Adipose tissue (tissue), 3 donors: ENCODE results near the gene MRPL49. TPM values are rescaled to one million over a fixed set of nuclear protein-coding genes. Genes with fewer than 3 reads are reported as not detected.

Experiments
- H3K27ac ChIP-seq: one replicate; pipeline ENCODE4 v1.5.1; 2013; ENCODE audit warnings: low read depth, low read length
- WGBS, 3 donors: extraction: QIAGEN DNeasy Blood & Tissue Kit; methylation state at CpG; one replicate each; pipeline ENCODE4 v1.1.7; 2013; 5-methylcytosine and 5-hydroxymethylcytosine counted together
- polyA plus RNA-seq, 3 donors: library from polyadenylated mRNA; stranded (reverse); fragments of 200-250 nt; gene quantifications; one replicate each; pipeline ENCODE4 v1.2.3, GENCODE V29; 2013
- donor health status: healthy with polysubstance abuse.
- donor health status: Bipolar disorder and iron deficiency.
- donor health status: healthy.

The MRPL49 gene
- polyA plus RNA-seq, 3 donors, result 22.3 to 32.5 (median 30.9) TPM

- 75 to 81% (median 80%) methylated on average over 6 of the region's 6 CpGs for WGBS, 3 donors
These were observed 21.3 kb upstream of the MRPL49 start for GRCh38 chr11:65100674-65101350.

DNA sequence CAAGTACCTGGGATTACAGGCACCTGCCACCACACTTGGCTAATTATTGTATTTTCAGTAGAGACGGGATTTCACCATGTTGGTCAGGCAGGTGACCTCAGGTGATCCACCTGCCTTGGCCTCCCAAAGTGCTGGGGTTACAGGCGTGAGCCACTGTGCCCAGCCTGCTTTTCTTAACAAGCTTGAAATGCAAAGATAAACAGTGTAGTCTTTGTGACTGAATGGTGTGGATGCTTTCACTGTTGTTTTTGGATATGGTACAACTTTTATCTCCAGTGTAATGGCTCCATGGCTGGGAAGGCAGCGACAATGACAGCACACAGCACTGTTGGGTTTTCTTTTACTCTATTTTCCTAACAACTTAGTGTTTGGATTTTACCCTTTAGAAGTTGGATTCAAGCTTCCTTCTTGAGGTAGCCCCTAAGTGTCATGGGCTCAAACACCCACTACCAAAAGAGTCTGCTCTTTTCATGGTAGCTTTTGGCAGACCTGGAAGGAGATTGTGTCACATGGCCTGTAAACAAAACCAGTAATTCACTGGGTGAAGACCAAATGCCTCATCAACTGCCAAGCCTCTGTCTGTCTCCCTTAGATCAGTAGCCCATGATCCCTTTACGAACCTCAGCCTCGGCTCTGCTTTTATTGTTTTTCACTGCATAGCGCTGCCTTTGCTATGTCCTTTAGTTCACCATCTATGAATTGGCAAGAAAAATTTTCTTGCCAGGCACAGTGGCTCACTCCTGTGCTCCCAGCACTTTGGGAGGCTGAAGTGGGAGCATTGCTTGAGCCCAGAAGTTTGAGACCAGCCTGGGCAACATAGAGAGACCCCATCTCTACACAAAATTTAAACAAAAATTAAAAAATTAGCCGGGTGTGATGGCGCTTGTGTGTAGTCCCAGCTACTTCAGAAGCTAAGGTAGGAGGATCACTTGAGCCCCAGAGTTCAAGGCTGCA, 19.7 kb upstream of the MRPL49 start:
- 64 to 87% (median 85%) methylated on average over 8 of the region's 8 CpGs for WGBS, 3 donors
- H3K27ac ChIP-seq, result no peak overlapping the region

More at GRCh38 chr11:65100674-65101350, 21.3 kb upstream of the MRPL49 start:
- no peak overlapping the region for H3K27ac ChIP-seq

GRCh38 chr11:65103476-65103875, 18.6 kb upstream of the MRPL49 start:
- no peak overlapping the region for H3K27ac ChIP-seq

DNA sequence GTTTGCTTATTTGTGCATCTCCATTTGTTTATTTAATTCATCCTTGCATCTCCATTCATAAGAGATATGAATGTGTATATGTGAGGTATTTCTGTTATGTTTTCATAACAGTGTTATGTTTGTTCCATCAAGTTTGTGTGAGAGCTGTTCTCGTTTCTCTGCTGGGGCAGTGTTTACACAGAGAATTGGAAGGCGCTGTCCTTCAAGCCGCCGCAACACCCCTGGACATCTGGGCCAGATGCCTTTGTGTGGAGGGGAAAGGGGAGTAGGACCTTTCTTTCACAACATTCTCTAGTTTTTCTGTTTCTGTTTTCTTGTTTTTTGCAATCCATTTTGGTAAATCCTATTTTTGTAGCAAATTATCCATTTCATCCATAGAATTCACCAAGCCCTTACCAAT, 17.5 kb upstream of the MRPL49 start:
- no peak overlapping the region for H3K27ac ChIP-seq
- 32 to 80% (median 72%) methylated on average over 4 of the region's 4 CpGs for WGBS, 3 donors

GRCh38 chr11:65107078-65107477, 15.0 kb upstream of the MRPL49 start:
- H3K27ac ChIP-seq, result no peak overlapping the region
- WGBS, 3 donors, result 91 to 95% (median 94%) methylated on average over 15 of the region's 15 CpGs

- no peak overlapping the region for H3K27ac ChIP-seq
- WGBS, 3 donors, result 94 to 95% (median 94%) methylated on average over 50 to 52 of the region's 52 CpGs
These were observed 14.2 kb upstream of the MRPL49 start for GRCh38 chr11:65107751-65108468.

DNA sequence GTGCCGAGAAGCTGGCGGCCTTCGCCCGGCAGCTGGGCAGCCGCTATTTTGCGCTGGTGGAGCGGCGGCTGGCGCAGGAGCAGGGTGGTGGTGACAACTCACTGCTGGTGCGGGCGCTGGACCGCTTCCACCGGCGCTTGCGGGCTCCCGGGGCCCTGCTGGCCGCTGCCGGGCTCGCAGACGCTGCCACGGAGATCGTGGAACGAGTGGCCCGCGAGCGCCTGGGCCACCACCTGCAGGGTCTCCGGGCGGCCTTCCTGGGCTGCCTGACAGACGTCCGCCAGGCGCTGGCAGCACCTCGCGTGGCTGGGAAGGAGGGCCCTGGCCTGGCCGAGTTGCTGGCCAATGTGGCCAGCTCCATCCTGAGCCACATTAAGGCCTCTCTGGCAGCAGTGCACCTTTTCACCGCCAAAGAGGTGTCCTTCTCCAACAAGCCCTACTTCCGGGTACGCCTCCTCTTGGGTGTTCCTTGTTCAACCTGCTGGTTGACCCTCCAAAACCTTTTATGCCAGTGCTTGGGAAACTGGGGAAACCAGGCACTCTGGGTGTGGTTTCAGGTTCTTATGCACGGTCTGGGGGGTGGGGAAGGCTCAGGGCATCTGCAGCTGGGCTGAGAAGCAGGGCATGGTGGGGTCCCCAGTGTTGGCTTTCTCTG, 13.5 kb upstream of the MRPL49 start:
- no peak overlapping the region for H3K27ac ChIP-seq
- whole genome bisulfite sequencing, 3 donors, result 93% methylated on average over 37 to 38 of the region's 38 CpGs

GRCh38 chr11:65109231-65110198, 12.6 kb upstream of the MRPL49 start:
- no peak overlapping the region for H3K27ac ChIP-seq
- WGBS, 3 donors, result 87 to 90% (median 87%) methylated on average over 36 of the region's 36 CpGs

DNA sequence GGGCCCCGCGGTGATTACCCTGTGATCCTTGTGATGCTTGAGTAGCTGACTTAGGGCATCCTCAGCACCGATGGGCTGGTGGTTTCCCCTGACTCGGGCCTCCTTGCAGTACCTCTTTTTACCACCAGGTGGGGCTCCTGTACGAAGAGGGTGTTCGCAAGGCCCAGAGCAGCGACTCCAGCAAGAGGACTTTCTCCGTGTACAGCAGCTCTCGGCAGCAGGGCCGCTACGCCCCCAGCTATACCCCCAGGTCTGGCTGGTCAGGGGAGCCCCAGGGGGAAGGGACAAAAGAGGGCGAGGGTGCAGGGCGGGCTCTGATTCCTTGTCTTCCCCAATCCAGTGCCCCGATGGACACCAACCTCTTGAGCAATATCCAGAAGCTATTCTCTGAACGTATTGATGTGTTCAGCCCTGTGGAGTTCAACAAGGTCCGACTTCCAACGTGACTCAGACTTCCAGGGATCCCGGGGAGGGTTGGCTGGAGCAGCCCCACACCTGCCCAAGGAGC, 11.7 kb upstream of the MRPL49 start:
- WGBS, 3 donors, result 11 to 13% (median 12%) methylated on average over 18 of the region's 18 CpGs
- no peak overlapping the region for H3K27ac ChIP-seq

GRCh38 chr11:65111159-65111743, 10.9 kb upstream of the MRPL49 start:
- no peak overlapping the region for H3K27ac ChIP-seq
- WGBS, 3 donors, result 61 to 69% (median 68%) methylated on average over 30 to 31 of the region's 31 CpGs

- 0 to 1% (median 1%) methylated on average over 43 to 64 of the region's 64 CpGs for WGBS, 3 donors
- H3K27ac ChIP-seq, result no peak within 1 kb of the TSS
These were observed 10.2 kb upstream of the MRPL49 start, which contains the start of gene TM7SF2 for GRCh38 chr11:65111744-65112545. TM7SF2 (plus strand) TSS chr11:65111872; CDS start chr11:65112016, 144 bp downstream.

DNA sequence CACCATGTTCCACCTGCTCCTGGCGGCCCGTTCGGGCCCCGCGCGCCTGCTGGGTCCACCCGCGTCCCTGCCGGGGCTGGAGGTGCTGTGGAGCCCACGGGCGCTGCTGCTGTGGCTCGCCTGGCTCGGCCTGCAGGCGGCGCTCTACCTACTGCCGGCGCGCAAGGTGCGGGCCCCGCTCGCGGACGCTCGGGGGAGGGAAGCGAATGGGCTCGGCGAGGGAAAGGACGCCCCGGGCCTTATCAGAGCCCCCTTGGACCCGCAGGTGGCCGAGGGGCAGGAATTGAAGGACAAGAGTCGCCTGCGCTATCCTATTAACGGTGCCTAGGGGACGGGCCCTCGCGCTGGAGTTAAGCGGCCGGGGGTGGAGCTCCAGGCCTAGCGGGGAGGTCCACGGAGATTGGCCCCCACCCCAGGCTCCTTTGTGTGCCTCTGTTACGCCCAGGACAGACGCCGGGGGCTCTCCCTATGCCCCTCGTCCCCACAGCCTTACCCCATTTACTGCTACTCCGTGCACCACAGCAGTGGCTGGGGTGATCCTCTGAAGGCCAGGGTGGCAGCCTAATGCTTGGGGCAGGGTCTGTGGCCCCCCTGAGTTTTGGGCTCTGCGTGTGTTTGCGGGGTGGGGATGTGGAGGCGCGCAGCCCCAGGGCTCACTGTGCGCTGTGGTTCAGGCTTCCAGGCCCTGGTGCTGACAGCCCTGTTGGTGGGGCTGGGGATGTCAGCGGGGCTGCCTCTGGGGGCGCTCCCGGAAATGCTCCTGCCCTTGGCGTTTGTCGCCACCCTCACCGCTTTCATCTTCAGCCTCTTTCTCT, 9.4 kb upstream of the MRPL49 start:
- no peak overlapping the region for H3K27ac ChIP-seq
- WGBS, 3 donors, result 1 to 3% (median 2%) methylated on average over 47 to 57 of the region's 57 CpGs

GRCh38 chr11:65113361-65113756, 8.8 kb upstream of the MRPL49 start:
- no peak overlapping the region for H3K27ac ChIP-seq
- WGBS, 3 donors, result 11 to 22% (median 15%) methylated on average over 14 of the region's 14 CpGs

DNA sequence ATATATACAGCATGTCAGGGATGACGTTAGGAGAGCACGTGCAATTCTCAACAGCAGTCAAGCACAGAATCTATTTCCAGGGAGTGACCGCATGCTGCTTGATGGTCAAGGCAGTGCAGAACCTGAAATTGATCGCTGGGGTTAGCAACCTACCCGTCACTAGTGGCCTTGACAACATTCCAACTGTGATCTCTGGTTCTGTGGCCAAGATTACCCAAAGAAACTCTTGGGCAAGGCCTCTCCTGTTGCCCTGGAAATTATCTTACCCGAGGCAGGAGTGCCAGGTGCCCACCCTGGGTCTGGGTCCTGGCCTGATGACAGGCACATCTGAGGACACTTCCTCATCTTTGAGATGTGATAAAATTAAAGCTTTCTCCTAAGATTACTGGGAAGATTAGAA, 8.3 kb upstream of the MRPL49 start:
- WGBS, 3 donors, result 29 to 72% (median 64%) methylated on average over 6 of the region's 6 CpGs
- no peak overlapping the region for H3K27ac ChIP-seq

- WGBS, 3 donors, result 88 to 91% (median 91%) methylated on average over 11 of the region's 11 CpGs
- H3K27ac ChIP-seq, result no peak overlapping the region
These were observed 7.5 kb upstream of the MRPL49 start for GRCh38 chr11:65114538-65115171.
